Stimulated activated CD4-positive, alpha-beta T cell treated with anti-CD3 and anti-CD28 coated beads, Interleukin-12 subunit alpha, Interleukin-12 subunit beta, amount 100 ng/mL, for 4 hours (primary cell): ENCODE data around the gene EXOSC3.
"Not testable (repeated sequence)": the region's sequence is repeated elsewhere in the genome, so short reads cannot be mapped to it uniquely, and the experiment has no call there.

Experiments
- DNase-seq: peaks from one replicate; pipeline ENCODE4 v3.0.0-alpha.2; 2020

Gene EXOSC3

DNA sequence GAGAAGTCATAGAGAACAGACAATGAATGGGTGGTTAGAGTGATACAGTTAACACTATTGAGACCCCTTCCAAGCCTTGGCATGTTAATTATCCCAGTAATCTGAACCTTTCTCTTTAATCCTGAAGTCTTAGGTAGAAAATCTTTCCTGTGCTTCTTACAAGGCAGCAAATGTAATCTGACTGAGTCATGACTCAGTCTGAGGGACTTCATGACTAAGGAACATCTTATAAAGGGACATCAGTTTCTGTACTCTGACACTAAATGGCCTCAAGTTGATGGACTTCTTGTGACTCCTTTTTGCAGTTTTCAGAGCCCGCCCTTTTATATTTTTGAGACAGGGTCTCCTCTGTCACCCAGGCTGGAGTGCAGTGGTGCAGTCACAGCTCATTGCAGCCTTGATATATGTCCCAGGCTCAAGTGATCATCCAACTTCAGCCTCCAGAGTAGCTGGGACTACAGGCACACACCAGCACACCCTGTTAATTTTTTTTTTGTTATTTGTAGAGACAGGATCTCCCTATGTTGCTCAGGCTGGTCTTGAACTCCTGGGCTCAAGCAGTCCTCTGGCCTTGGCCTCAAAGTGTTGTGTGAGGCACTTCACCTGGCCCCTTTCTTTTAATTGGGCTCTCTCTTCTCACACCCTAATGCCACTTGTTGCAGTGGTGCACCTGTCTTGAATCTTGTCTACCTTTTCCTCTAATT lies 9.5 kb downstream of the EXOSC3 start:
- no peak for DNase-seq

DNA sequence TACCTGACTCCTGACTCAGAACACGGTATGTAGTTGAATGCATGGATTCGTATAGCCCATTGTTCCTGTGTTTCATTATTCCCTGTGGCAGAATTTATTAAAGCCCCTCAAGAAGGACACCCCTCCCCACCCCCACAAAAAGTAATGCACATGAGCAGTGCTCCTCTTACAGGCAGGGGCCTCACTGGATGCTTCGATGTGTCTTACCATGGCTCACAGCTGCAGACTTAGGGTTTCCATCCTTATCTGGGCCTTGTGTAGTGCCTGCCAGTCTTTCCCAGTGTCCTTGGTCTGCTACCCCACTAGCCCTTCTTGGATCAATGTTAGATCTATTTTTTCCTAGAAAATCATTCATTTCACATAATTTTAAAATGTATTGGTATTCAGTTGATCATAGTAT lies 14.9 kb downstream of the EXOSC3 start:
- no peak for DNase-seq

DNA sequence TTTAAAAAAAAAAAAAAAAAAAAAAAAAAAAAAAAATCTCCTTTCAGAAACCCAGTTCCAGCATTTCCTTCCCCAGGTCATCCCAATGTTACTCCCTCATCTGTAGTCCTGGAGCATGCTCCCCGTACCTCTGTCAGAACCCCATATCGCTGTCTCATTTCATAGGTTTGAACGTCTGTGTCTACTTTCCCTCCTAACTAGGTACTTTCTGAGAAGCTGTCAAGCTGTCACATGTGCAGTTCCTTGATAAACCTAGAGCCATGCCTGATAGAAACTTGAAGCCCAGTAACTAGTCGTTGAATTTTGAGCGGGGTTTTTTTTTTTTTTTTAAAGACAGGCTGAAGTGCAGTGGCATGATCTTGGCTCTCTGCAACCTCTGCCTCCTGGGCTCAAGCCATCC lies 15.6 kb downstream of the EXOSC3 start:
- DNase-seq: no peak

DNA sequence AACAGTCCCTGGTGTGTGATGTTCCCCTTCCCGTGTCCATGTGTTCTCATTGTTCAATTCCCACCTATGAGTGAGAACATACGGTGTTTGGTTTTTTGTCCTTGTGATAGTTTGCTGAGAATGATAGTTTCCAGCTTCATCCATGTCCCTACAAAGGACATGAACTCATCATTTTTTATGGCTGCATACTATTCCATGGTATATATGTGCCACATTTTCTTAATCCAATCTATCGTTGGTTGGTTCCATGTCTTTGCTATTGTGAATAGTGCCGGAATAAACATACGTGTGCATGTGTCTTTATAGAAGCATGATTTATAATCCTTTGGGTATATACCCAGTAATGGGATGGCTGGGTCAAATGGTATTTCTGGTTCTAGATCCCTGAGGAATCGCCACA lies 19.6 kb downstream of the EXOSC3 start:
- DNase-seq: not testable (repeated sequence)

DNA sequence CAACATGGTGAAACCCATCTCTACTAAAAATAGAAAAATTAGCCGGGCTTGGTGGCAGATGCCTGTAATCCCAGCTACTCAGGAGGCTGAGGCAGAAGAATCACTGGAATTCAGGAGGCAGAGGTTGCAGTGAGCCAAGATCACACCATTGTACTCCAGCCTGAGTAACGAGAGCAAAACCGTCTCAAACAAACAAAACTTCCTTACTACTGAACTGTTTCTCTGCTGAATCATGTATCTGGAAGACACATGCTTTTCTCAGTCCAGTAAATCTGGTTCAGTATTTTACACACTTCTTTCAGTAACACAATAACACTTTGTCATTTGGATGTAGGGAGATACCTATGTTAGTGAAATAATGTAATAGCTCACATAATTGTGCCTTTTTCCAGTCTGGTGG lies 23.4 kb downstream of the EXOSC3 start:
- DNase-seq: no peak

- no peak for DNase-seq
These were observed 24.3 kb downstream of the EXOSC3 start for GRCh38 chr9:37760416-37761161.

DNA sequence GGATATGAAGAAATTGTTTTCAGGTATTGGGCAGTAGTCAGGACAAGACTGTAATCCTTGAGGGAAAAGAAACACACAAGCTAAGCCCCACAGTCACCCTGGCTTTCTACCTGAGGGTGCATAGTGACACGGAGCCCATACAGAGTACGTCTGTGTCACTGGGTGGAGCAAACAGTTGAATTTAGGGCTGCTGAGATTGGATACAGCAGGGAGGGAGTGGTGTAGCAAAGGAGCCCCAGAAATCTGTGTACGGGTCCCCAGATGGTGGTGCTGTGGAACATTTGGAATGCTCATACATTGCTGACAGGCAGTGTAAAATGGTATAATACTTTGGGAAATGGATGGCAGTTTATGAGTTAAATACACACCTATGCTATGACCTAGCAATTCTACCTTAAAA lies 26.1 kb downstream of the EXOSC3 start:
- no peak for DNase-seq

GRCh38 chr9:37753489-37754190 lies 31.2 kb downstream of the EXOSC3 start, which contains the start of gene TRMT10B:
Gene TRMT10B (plus strand): TSS chr9:37753805. CDS start chr9:37761932, 8,127 bp downstream.
- peak; percentile 73 for DNase-seq

- DNase-seq: peak; percentile 5
These were observed 32.0 kb downstream of the EXOSC3 start for GRCh38 chr9:37752642-37753488.

DNA sequence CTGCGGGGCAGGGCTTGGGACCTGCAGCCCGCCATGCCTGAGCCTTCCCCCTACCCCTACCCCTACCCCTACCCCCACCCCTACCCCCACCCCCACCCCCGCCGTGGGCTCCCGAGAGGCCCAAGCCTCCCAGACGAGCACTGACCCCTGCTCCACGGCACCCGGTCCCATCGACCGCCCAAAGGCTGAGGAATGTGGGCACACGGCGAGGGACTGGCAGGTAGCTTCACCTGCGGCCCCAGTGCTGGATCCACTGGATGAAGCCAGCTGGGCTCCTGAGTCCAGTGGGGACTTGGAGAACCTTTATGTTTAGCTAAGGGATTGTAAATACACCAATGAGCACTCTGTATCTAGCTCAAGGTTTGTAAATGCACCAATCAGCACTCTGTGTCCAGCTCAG lies 32.8 kb downstream of the EXOSC3 start:
- DNase-seq: not testable (repeated sequence)

DNA sequence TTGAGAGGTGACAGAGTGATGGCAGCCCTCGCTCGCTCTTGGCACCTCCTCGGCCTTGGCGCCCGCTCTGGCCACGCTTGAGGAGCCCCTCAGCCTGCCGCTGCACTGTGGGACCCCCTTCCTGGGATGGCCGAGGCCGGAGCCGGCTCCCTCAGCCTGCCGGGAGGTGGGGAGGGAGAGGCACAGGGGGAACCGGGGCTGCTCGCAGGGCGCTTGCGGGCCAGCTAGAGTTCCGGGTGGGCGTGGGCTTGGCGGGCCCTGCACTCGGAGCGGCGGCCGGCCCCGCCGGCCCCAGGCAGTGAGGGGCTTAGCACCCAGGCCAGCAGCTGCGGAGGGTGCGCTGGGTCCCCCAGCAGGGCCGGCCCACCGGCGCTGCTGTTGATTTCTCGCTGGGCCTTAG lies 33.2 kb downstream of the EXOSC3 start:
- DNase-seq: not testable (repeated sequence)

DNA sequence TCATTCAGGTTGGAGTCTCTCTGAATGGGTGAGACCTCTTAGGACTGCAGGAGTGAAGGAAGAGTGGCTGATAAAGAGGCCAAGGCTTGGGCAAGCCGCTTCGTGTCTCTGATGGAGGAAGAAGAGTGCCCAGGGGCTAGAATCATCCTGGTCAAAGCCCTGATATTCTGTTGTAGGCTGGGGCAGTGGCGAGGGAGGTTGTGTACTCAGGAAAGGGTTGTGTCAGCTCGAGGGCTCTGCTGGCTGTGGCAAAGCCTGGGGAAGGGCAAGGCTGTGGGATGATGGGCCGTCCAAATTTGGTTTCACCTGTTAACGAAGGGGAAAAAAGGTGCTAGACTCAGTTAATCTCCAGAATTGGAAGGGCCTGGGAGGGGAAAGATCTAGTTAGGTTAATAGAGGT lies 33.7 kb downstream of the EXOSC3 start:
- DNase-seq: no peak

- no peak for DNase-seq
These were observed 35.7 kb downstream of the EXOSC3 start for GRCh38 chr9:37749129-37749528.

DNA sequence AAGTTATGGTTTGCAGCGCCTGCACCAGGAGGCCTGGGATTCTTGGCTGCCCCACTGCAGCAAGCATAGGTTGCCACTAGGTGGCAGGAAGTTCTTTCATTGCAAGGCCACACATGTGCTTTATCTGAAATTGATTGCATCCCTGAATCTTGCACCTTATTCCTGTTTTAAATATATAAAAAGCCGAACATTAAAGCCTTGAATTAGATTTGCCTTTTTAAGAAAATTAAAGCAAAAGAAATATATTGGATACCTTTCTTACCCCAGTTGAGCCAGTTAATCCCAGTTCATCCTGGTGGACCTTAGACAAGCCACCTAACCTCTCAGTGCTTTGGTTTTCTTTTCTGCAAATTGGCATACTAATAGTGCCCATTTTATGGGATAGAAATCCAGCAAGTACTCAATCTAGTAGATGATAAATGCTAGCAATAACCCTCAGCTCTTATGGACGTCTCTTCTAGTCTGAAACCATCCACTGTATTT lies 37.6 kb downstream of the EXOSC3 start:
- DNase-seq: peak; percentile 46

- DNase-seq: no peak
These were observed 38.2 kb downstream of the EXOSC3 start for GRCh38 chr9:37746448-37747270.

- no peak for DNase-seq
These were observed 38.9 kb downstream of the EXOSC3 start for GRCh38 chr9:37745970-37746369.

- no peak for DNase-seq
These were observed 44.1 kb downstream of the EXOSC3 start for GRCh38 chr9:37740631-37741328.

DNA sequence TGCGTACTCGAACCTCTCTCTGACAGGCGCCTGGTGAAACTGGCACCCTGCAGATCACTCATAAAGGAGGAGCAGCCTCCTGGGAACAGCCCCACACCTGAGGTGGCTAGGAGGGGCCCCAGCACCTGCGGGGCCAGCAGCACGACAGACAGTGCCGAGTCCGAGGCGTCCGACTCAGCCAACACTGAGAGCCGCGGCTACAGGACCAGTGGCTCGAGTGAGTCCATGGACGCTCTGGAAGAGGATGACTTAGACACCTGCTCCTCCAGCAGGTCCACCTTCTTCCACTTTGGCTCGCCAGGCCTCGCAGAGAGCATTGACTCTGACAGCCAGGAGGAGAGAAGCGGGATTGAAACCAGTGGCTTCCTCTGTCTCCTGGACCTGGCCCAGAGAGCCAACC lies 44.7 kb downstream of the EXOSC3 start:
- no peak for DNase-seq

GRCh38 chr9:37739222-37739621 lies 45.6 kb downstream of the EXOSC3 start:
- no peak for DNase-seq

GRCh38 chr9:37732952-37733351 lies 51.9 kb downstream of the EXOSC3 start:
- DNase-seq: no peak

DNA sequence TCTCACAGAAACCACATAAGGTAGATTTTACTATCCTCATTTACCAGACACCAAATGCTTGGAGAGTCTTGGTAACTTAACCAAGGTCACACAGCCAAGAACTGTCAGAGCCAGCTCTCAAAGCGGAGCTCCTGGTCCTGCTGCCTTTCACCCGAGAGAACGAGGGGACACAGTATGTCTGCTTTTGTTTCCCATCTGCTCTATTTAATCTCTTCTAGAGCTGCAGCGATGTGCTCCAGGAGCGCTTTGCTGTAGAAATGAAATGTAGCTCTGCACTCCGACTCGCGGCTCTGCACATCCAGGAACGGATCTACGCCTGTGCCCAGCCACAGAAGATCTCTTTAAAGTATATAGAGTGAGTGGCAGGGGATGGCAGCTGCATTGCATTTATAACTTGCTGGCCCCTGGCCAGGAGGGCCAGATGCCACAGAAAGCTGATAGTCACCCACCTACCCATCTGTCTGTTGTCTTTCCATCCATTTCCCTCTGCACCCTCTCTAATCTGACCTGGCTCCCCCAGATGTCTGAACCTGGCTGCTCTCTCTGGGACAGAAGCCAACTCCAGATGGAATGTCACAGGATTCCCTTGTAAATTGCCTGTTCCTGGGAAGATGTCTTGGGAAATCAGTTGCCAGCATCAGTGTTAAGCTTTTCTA lies 52.6 kb downstream of the EXOSC3 start:
- no peak for DNase-seq
